Measurements from ENCODE around the gene ZNF506.
"Not testable (repeated sequence)": the region's sequence is repeated elsewhere in the genome, so short reads cannot be mapped to it uniquely, and the experiment has no call there.

Gene ZNF506

GRCh38 chr19:19849056-19849455 lies 27.5 kb upstream of the ZNF506 start:
- TF ChIP-seq SP1 (IDR thresholded peaks at IDR 0.05) (no peak), BHLHE40 (IDR thresholded peaks at IDR 0.05; ENCODE audit: borderline replicate concordance) (no peak), TARDBP (IDR thresholded peaks at IDR 0.05) (no peak)
- TF ChIP-seq, protein P1, sequence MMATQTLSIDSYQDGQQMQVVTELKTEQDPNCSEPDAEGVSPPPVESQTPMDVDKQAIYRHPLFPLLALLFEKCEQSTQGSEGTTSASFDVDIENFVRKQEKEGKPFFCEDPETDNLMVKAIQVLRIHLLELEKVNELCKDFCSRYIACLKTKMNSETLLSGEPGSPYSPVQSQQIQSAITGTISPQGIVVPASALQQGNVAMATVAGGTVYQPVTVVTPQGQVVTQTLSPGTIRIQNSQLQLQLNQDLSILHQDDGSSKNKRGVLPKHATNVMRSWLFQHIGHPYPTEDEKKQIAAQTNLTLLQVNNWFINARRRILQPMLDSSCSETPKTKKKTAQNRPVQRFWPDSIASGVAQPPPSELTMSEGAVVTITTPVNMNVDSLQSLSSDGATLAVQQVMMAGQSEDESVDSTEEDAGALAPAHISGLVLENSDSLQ (IDR thresholded peaks at IDR 0.05) = no peak
- ChIA-PET CTCF (no interaction called here), POLR2A (no interaction called here)
- no peak for DNase-seq (ENCODE audit: extremely low spot score)

DNA sequence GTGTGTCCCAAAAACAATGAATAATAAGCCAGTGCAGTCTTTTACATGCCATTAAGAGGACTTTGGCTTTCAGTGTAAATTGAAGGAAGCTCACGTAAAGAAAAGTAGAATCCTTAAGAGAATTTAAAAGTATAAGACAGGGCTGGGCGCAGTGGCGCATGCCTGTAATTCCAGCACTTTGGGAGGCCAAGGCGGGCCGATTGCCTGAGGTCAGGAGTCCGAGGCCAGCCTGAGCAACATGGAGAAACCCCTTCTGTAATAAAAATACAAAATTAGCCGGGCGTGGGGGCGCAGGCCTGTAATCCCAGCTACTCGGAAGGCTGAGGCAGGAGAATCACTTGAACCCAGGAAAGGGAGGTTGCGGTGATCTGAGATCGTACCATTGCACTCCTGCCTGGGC lies 26.2 kb upstream of the ZNF506 start:
- no peak for DNase-seq (ENCODE audit: extremely low spot score)
- POLR2A ChIA-PET = no interaction called here
- CTCF ChIA-PET = no interaction called here
- TF ChIP-seq ZNF384 (IDR thresholded peaks at IDR 0.05) (no peak), TARDBP (IDR thresholded peaks at IDR 0.05) (no peak), HDGF (IDR thresholded peaks at IDR 0.05; ENCODE audit: borderline replicate concordance) (no peak), SP1 (IDR thresholded peaks at IDR 0.05) (no peak), ARNT (IDR thresholded peaks at IDR 0.05) (no peak), FOXM1 (IDR thresholded peaks at IDR 0.05; ENCODE audit: borderline replicate concordance) (no peak), SUZ12 (IDR thresholded peaks at IDR 0.05) (no peak), BHLHE40 (IDR thresholded peaks at IDR 0.05; ENCODE audit: borderline replicate concordance) (no peak), NFRKB (IDR thresholded peaks at IDR 0.05) (no peak), FOXA1 (IDR thresholded peaks at IDR 0.05) (no peak)

GRCh38 chr19:19835560-19836038 lies 14.0 kb upstream of the ZNF506 start:
- no peak for DNase-seq (ENCODE audit: extremely low spot score)
- TF ChIP-seq ARNT (IDR thresholded peaks at IDR 0.05) (no peak), ZNF384 (IDR thresholded peaks at IDR 0.05) (no peak), LEF1 (IDR thresholded peaks at IDR 0.05; ENCODE audit: borderline replicate concordance) (no peak), NFRKB (IDR thresholded peaks at IDR 0.05) (no peak), FOXK2 (IDR thresholded peaks at IDR 0.05) (no peak), BHLHE40 (IDR thresholded peaks at IDR 0.05; ENCODE audit: borderline replicate concordance) (no peak), L3MBTL2 (conservative IDR thresholded peaks at IDR 0.05) (no peak), CTBP1 (IDR thresholded peaks at IDR 0.05; ENCODE audit: borderline replicate concordance) (no peak)
- TF ChIP-seq, protein P1 (IDR thresholded peaks at IDR 0.05) = no peak
- ChIA-PET POLR2A (no interaction called here), CTCF (no interaction called here)

DNA sequence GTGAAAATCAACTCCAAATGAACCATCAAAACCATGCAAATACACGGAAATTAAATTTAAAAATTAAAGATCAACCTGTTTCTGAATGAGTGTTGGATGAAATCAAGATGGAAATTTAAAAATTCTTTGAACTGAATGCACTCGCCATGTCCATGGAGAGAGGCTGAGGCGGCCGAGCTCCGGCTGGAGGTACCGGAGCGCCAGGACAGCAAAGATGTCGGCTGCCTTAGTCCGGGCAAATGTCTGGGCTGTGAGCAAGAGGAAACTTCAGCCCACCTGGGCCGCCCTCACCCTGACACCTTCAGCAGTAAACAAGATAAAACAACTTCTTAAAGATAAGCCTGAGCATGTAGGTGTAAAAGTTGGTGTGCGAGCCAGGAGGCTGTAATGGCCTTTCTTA lies 5.3 kb upstream of the ZNF506 start:
- TF ChIP-seq ARNT (IDR thresholded peaks at IDR 0.05) = no peak
- POLR2A ChIA-PET = no interaction called here
- CTCF ChIA-PET = no interaction called here
- no peak for DNase-seq (ENCODE audit: extremely low spot score)

GRCh38 chr19:19823916-19824315 lies 2.4 kb upstream of the ZNF506 start:
- no peak for DNase-seq (ENCODE audit: extremely low spot score)
- POLR2A ChIA-PET = no interaction called here
- CTCF ChIA-PET = no interaction called here
- no peak for TF ChIP-seq SP1 (IDR thresholded peaks at IDR 0.05)
- TF ChIP-seq SUZ12 (IDR thresholded peaks at IDR 0.05) = no peak
- no peak for TF ChIP-seq ELF4 (IDR thresholded peaks at IDR 0.05)
- no peak for TF ChIP-seq LEF1 (IDR thresholded peaks at IDR 0.05; ENCODE audit: borderline replicate concordance)
- TF ChIP-seq FOXM1 (IDR thresholded peaks at IDR 0.05; ENCODE audit: borderline replicate concordance) = no peak
- TF ChIP-seq, protein P1 (IDR thresholded peaks at IDR 0.05) = no peak
- TF ChIP-seq FOXA1 (IDR thresholded peaks at IDR 0.05) = no peak
- no peak for TF ChIP-seq CTBP1 (IDR thresholded peaks at IDR 0.05; ENCODE audit: borderline replicate concordance)

GRCh38 chr19:19821976-19822375 lies 426 bp upstream of the ZNF506 start:
- POLR2A ChIA-PET; CTCF ChIA-PET; DNase-seq (ENCODE audit: extremely low spot score): not testable (repeated sequence)

DNA sequence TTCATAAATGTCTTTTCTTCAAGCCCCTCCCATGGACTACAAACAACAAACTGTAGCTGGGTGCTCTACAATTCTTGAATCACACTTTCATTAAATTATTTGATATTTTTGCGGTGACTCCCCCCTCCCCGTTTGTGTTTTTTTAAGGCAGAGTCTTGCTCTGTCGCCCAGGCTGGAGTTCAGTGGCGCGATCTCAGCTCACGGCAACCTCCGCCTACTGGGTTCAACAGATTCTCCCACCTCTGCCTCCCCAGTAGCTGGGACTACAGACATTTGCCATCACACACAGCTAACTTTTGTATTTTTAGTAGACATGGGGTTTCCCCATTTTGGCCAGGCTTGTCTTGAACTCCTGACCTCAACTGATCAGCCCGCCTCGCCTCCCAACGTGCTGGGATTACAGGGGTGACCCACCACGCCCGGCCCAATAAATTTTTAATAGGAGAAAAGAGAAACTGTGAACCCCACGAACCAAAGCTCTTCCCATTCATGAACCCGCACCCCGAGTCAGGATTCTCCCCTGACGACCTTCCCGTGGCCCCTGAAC lies 703 bp downstream of the ZNF506 start:
- CTCF ChIA-PET = no interaction called here
- POLR2A ChIA-PET = no interaction called here

DNA sequence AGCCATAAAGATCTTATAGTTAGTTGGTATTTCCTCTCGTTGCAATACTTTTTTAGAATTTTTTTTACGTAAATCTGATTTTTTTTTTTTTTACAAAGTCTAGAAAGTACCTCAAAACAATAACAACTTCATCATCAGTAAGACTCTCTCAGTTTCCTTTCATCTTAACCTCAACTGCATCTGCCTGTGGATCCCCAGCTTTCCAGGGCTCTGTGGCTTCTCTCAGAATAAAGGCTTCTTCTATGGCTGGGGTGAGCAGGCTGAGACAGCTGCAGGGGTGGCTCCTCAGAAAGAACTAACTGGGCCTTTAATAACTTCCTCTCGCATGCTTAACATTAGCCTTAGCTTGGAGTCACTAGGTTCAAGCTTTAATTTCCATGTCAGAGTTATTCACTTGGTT lies 4.2 kb downstream of the ZNF506 start:
- ChIA-PET CTCF (no interaction called here), POLR2A (no interaction called here)
- no peak for TF ChIP-seq FOXK2 (IDR thresholded peaks at IDR 0.05)
- no peak for DNase-seq (ENCODE audit: extremely low spot score)

More for the DNA sequence above, 703 bp downstream of the ZNF506 start:
- no peak for DNase-seq (ENCODE audit: extremely low spot score)
- TF ChIP-seq SUZ12 (IDR thresholded peaks at IDR 0.05) = no peak
- no peak for TF ChIP-seq FOXA1 (IDR thresholded peaks at IDR 0.05)
- TF ChIP-seq SP1 (IDR thresholded peaks at IDR 0.05) = no peak
- no peak for TF ChIP-seq ARNT (IDR thresholded peaks at IDR 0.05)
- TF ChIP-seq HDGF (IDR thresholded peaks at IDR 0.05; ENCODE audit: borderline replicate concordance) = no peak

All from HEK293T (cell line).